Endothelial cell of umbilical vein (primary cell): ENCODE data around the gene PRKG1.

Experiments
- MYC ChIP-seq: IDR thresholded peaks from one replicate; pipeline ENCODE4 v1.6.1; 2011; ENCODE audit warnings: mild to moderate bottlenecking, low read depth, low read length
- POLR2A ChIP-seq: IDR thresholded peaks from 2 replicates; pipeline ENCODE4 v1.6.1; 2012; ENCODE audit warnings: low read depth, mild to moderate bottlenecking, control low read depth, low read length
- POLR2AphosphoS5 ChIP-seq: IDR thresholded peaks from 2 replicates; pipeline ENCODE4 v1.6.1; 2012; ENCODE audit warnings: low read depth, mild to moderate bottlenecking, control low read depth, low read length, moderate library complexity; ENCODE audit not compliant: insufficient read depth
- TF ChIP-seq, protein P1 (sequence below), 2 donors: IDR thresholded peaks; 1 replicate in 1 of 2; 2 replicates in 1 of 2; pipeline ENCODE4 v1.5.1; 2011; ENCODE audit warnings: low read length in 2 of 2, mild to moderate bottlenecking in 2 of 2, moderate library complexity in 2 of 2, control low read depth in 1 of 2, inconsistent platforms in 1 of 2, low read depth in 1 of 2; ENCODE audit not compliant: insufficient read depth in 1 of 2; ENCODE audit errors: extremely low read depth in 1 of 2

DNA sequence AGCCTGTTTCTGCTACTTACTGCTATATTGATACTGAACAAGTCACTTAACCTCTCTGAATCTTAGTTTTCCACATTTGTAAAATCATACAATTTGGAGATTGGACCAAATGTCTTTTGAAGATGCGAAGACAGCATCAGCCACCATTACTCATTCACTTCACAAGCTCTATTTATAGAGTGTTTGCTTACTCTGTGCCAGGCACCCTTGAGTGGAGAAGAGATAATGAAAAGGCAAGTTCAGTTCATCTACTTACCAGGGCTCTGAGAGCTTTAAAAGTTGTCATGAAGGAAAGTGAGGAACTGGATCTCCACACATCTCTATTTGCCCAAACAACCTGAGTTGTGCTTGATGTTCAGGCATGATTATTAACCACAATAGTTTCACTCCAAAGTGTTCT lies 347.6 kb downstream of the PRKG1 start:
- TF ChIP-seq POLR2AphosphoS5 (no peak), MYC (no peak), POLR2A (no peak)
- TF ChIP-seq, protein P1, sequence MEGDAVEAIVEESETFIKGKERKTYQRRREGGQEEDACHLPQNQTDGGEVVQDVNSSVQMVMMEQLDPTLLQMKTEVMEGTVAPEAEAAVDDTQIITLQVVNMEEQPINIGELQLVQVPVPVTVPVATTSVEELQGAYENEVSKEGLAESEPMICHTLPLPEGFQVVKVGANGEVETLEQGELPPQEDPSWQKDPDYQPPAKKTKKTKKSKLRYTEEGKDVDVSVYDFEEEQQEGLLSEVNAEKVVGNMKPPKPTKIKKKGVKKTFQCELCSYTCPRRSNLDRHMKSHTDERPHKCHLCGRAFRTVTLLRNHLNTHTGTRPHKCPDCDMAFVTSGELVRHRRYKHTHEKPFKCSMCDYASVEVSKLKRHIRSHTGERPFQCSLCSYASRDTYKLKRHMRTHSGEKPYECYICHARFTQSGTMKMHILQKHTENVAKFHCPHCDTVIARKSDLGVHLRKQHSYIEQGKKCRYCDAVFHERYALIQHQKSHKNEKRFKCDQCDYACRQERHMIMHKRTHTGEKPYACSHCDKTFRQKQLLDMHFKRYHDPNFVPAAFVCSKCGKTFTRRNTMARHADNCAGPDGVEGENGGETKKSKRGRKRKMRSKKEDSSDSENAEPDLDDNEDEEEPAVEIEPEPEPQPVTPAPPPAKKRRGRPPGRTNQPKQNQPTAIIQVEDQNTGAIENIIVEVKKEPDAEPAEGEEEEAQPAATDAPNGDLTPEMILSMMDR (IDR thresholded peaks at IDR 0.05; ENCODE audit: extremely low read depth in 1 of 2, insufficient read depth in 1 of 2, low read depth in 1 of 2, low read length in 2 of 2) = no peak
